Liver (tissue), 9 donors: ENCODE measurements around the gene HMG20B. TPM values are rescaled to one million over a fixed set of nuclear protein-coding genes. Genes with fewer than 3 reads are reported as not detected.
"Not testable (repeated sequence)": the region's sequence is repeated elsewhere in the genome, so short reads cannot be mapped to it uniquely, and the experiment has no call there.

Experiments
- DNase-seq: peaks from one replicate; pipeline ENCODE4 v3.0.0-alpha.2; 2017; ENCODE audit warnings: low spot score
- H3K27ac ChIP-seq, 2 donors: one replicate each; pipeline ENCODE4 v1.7.0; 2013; ENCODE audit warnings: inconsistent platforms in 2 of 2, low read length in 2 of 2, control low read depth in 1 of 2, low read depth in 1 of 2, mild to moderate bottlenecking in 1 of 2
- H3K27me3 ChIP-seq, 4 donors: one replicate each; pipeline versions ENCODE4 v1.6.1 to v1.7.0; 2013; ENCODE audit warnings: low read length in 3 of 4, inconsistent platforms in 1 of 4, mild to moderate bottlenecking in 1 of 4, moderate library complexity in 1 of 4; ENCODE audit not compliant: control insufficient read depth in 4 of 4, insufficient read depth in 4 of 4
- H3K36me3 ChIP-seq, 4 donors: one replicate each; pipeline versions ENCODE4 v1.6.1 to v1.7.0; 2013; ENCODE audit warnings: low read length in 3 of 4, mild to moderate bottlenecking in 3 of 4, low read depth in 1 of 4, moderate library complexity in 1 of 4; ENCODE audit not compliant: control insufficient read depth in 4 of 4, insufficient read depth in 3 of 4
- H3K4me1 ChIP-seq, 4 donors: one replicate each; pipeline versions ENCODE4 v1.6.1 to v1.7.0; 2013; ENCODE audit warnings: low read length in 3 of 4, mild to moderate bottlenecking in 3 of 4, moderate library complexity in 1 of 4; ENCODE audit not compliant: control insufficient read depth in 4 of 4, insufficient read depth in 4 of 4
- H3K4me3 ChIP-seq, 3 donors: one replicate each; pipeline versions ENCODE4 v1.6.1 to v1.7.0; 2013; ENCODE audit warnings: low read length in 3 of 3, control low read depth in 1 of 3, low read depth in 1 of 3, mild to moderate bottlenecking in 1 of 3
- H3K9ac ChIP-seq, 2 donors: one replicate each; pipeline ENCODE4 v1.7.0; 2013; ENCODE audit warnings: low read length in 2 of 2, mild to moderate bottlenecking in 2 of 2, moderate library complexity in 2 of 2, control low read depth in 1 of 2, low read depth in 1 of 2
- H3K9me3 ChIP-seq, 4 donors: one replicate each; pipeline versions ENCODE4 v1.6.1 to v1.7.0; 2013; ENCODE audit warnings: low read length in 3 of 4; ENCODE audit not compliant: control insufficient read depth in 4 of 4
- EGR1 ChIP-seq, 2 donors: IDR thresholded peaks; 2 replicates each; pipeline ENCODE4 v1.6.1; 2016 to 2018; ENCODE audit warnings: antibody characterized with exemption in 2 of 2, low read depth in 2 of 2
- FOXA1 ChIP-seq: IDR thresholded peaks from 2 replicates; pipeline ENCODE4 v1.6.1; 2016; ENCODE audit warnings: antibody characterized with exemption
- FOXA2 ChIP-seq: IDR thresholded peaks from 2 replicates; pipeline ENCODE4 v1.6.1; 2016; ENCODE audit warnings: antibody characterized with exemption
- GABPA ChIP-seq, 2 donors: IDR thresholded peaks in 1 of 2; conservative IDR thresholded peaks in 1 of 2; 2 replicates each; pipeline ENCODE4 v1.6.1; 2016; ENCODE audit warnings: antibody characterized with exemption in 2 of 2, mild to moderate bottlenecking in 1 of 2, moderate library complexity in 1 of 2
- HNF4A ChIP-seq, 2 donors: conservative IDR thresholded peaks; 2 replicates each; pipeline ENCODE4 v1.6.1; 2016; ENCODE audit warnings: antibody characterized with exemption in 2 of 2, mild to moderate bottlenecking in 2 of 2
- HNF4G ChIP-seq: IDR thresholded peaks from 2 replicates; pipeline ENCODE4 v1.6.1; 2016; ENCODE audit warnings: antibody characterized with exemption
- JUND ChIP-seq, 2 donors: IDR thresholded peaks; 2 replicates each; pipeline ENCODE4 v1.6.1; 2016; ENCODE audit warnings: antibody characterized with exemption in 2 of 2
- NR2F2 ChIP-seq: IDR thresholded peaks from 2 replicates; pipeline ENCODE4 v1.6.1; 2016; ENCODE audit warnings: antibody characterized with exemption
- RXRA ChIP-seq, 2 donors: IDR thresholded peaks; 2 replicates each; pipeline ENCODE4 v1.6.1; 2017 to 2018; ENCODE audit warnings: antibody characterized with exemption in 2 of 2, mild to moderate bottlenecking in 1 of 2
- SP1 ChIP-seq: IDR thresholded peaks from 2 replicates; pipeline ENCODE4 v1.6.1; 2018; ENCODE audit warnings: antibody characterized with exemption, mild to moderate bottlenecking
- YY1 ChIP-seq: IDR thresholded peaks from 2 replicates; pipeline ENCODE4 v1.6.1; 2016; ENCODE audit warnings: antibody characterized with exemption, mild to moderate bottlenecking
- WGBS: extraction: QIAGEN DNeasy Blood & Tissue Kit; methylation state at CpG from one replicate; pipeline ENCODE4 v1.1.7; 2013; 5-methylcytosine and 5-hydroxymethylcytosine counted together
- polyA plus RNA-seq, 2 donors: library from polyadenylated mRNA; stranded (reverse) in 1 of 2; unstranded in 1 of 2; fragments of 200-250 nt in 1 of 2; fragments of >200 nt in 1 of 2; fragmentation: Nextera tagmentation in 1 of 2; extraction: Ambion mirVana in 1 of 2; gene quantifications; one replicate each; pipeline versions ENCODE4 v1.2.1 to v1.2.3, GENCODE V29; 2013 to 2015
- total RNA-seq, 2 donors: library from RNA; depleted of rRNA; stranded (reverse); fragments of >200 nt; gene quantifications; one replicate each; pipeline ENCODE4 v1.2.3, GENCODE V29; 2014
- TF ChIP-seq, protein P1 (sequence below): IDR thresholded peaks from 2 replicates; pipeline ENCODE4 v1.6.1; 2016; ENCODE audit warnings: antibody characterized with exemption
- TF ChIP-seq, protein P2 (sequence below): IDR thresholded peaks from 2 replicates; pipeline ENCODE4 v1.6.1; 2016; ENCODE audit warnings: antibody characterized with exemption, mild to moderate bottlenecking
- TF ChIP-seq, protein P3 (sequence below): IDR thresholded peaks from 2 replicates; pipeline ENCODE4 v1.6.1; 2016; ENCODE audit warnings: antibody characterized with exemption
- donor health status: healthy.
- donor health status: healthy.
- donor health status: healthy.
- donor health status: healthy.
- donor health status: healthy.

Gene HMG20B
- total and polyA plus RNA-seq, 4 donors: 28.6 to 35.1 (median 30.5) TPM

DNA sequence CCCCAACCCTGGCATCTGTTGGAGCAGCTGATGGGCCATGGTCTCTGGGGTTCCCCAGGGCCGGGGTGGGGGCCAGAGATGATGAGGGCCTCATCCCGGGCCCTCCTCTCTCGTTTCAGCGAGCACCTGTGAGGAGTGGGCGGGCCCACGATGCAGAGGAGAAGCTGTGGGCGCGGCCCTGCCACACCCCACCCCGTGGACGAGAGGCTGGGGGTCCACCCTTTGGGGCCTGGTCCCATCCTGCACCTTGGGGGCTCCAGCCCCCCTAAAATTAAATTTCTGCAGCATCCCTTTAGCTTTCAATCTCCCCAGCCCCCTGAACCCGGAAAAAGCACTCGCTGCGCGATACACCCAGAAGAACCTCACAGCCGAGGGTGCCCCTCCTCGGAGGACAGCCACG is 5.6 kb downstream of the HMG20B start:
- TF ChIP-seq HNF4A (conservative IDR thresholded peaks at IDR 0.05) (no peak), EGR1 (IDR thresholded peaks at IDR 0.05; ENCODE audit: low read depth in 2 of 2) (no peak), FOXA1 (no peak), NR2F2 (no peak), GABPA (IDR thresholded peaks at IDR 0.05 in 1 of 2, conservative IDR thresholded peaks at IDR 0.05 in 1 of 2) (no peak), YY1 (no peak), RXRA (IDR thresholded peaks at IDR 0.05) (no peak), FOXA2 (no peak)
- TF ChIP-seq, protein P1, sequence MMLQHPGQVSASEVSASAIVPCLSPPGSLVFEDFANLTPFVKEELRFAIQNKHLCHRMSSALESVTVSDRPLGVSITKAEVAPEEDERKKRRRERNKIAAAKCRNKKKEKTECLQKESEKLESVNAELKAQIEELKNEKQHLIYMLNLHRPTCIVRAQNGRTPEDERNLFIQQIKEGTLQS: no peak
- TF ChIP-seq, protein P2, sequence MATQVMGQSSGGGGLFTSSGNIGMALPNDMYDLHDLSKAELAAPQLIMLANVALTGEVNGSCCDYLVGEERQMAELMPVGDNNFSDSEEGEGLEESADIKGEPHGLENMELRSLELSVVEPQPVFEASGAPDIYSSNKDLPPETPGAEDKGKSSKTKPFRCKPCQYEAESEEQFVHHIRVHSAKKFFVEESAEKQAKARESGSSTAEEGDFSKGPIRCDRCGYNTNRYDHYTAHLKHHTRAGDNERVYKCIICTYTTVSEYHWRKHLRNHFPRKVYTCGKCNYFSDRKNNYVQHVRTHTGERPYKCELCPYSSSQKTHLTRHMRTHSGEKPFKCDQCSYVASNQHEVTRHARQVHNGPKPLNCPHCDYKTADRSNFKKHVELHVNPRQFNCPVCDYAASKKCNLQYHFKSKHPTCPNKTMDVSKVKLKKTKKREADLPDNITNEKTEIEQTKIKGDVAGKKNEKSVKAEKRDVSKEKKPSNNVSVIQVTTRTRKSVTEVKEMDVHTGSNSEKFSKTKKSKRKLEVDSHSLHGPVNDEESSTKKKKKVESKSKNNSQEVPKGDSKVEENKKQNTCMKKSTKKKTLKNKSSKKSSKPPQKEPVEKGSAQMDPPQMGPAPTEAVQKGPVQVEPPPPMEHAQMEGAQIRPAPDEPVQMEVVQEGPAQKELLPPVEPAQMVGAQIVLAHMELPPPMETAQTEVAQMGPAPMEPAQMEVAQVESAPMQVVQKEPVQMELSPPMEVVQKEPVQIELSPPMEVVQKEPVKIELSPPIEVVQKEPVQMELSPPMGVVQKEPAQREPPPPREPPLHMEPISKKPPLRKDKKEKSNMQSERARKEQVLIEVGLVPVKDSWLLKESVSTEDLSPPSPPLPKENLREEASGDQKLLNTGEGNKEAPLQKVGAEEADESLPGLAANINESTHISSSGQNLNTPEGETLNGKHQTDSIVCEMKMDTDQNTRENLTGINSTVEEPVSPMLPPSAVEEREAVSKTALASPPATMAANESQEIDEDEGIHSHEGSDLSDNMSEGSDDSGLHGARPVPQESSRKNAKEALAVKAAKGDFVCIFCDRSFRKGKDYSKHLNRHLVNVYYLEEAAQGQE: no peak
- TF ChIP-seq, protein P3, sequence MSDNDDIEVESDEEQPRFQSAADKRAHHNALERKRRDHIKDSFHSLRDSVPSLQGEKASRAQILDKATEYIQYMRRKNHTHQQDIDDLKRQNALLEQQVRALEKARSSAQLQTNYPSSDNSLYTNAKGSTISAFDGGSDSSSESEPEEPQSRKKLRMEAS: no peak
- WGBS: 87% methylated on average over 17 of the region's 17 CpGs
- Histone ChIP-seq H3K4me1 (peaks cover 0 to 5% (median 2%) of the 10 kb centered on the region in 4 donors), H3K9me3 (no peaks in the 10 kb centered on the region), H3K9ac (no peak overlapping the region), H3K4me3 (no peak overlapping the region), H3K27ac (no peak overlapping the region), H3K36me3 (peaks cover 0 to 2% (median 0%) of the 10 kb centered on the region in 4 donors), H3K27me3 (no peaks in the 10 kb centered on the region)
- no peak for DNase-seq

DNA sequence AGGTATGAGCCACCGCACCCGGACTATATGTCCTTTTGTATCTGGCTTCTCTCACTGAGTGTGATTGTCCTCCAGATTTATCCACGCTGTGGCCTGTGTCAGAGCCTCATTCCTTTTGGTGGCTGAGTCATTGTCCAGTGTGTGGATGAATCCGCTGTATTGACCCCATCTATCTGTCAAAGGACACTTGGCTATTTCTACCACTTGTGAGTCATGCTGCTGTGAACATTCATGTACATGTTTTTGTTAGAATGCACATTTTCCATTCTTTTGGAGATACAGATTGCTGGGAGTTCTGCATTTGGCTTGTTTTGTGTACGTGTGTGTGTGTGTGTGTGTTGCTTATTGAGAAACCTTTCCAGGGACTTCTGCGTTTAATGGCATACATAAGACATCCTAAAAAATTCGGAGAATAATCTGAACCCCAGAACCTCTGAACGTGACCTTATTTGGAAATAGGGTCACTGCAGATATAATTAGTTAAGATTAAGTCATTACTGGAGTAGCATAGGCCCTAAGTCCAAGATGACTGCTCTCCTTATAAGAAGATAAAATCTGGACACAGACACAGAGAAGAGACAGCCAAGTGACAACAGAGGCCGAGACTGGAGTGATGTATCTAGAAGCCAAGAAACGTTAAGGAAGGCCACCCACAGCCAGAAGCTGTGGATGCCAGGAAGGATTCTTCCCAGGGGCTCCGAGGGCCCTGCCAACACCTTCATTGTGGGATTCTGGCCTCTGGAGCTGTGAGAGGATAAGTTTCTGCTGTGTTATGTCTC is 7.6 kb downstream of the HMG20B start:
- H3K9me3 ChIP-seq: no peaks in the 10 kb centered on the region
- H3K36me3 ChIP-seq: peaks cover 0 to under 1% (median 0%) of the 10 kb centered on the region in 4 donors
- H3K9ac ChIP-seq: no peak overlapping the region
- H3K27ac ChIP-seq: peak overlapping the region; percentile 33 to 50
- H3K4me3 ChIP-seq: no peak overlapping the region
- TF ChIP-seq HNF4G (no peak), JUND (IDR thresholded peaks at IDR 0.05) (peak; percentile 86), SP1 (peak; percentile 21), RXRA (IDR thresholded peaks at IDR 0.05) (peak; percentile 24 to 71), NR2F2 (peak; percentile 61), YY1 (no peak)
- H3K4me1 ChIP-seq: no peaks in the 10 kb centered on the region
- 69% methylated on average over 11 of the region's 11 CpGs for WGBS
- no peaks in the 10 kb centered on the region for H3K27me3 ChIP-seq
- no peak for DNase-seq

- DNase-seq, H3K36me3 ChIP-seq, H3K27ac ChIP-seq, H3K9me3 ChIP-seq, H3K4me1 ChIP-seq, H3K9ac ChIP-seq, H3K4me3 ChIP-seq, H3K27me3 ChIP-seq: not testable (repeated sequence)
- WGBS: 85% methylated on average over 4 of the region's 4 CpGs
Observed at GRCh38 chr19:3581792-3582191, 9.0 kb downstream of the HMG20B start.

DNA sequence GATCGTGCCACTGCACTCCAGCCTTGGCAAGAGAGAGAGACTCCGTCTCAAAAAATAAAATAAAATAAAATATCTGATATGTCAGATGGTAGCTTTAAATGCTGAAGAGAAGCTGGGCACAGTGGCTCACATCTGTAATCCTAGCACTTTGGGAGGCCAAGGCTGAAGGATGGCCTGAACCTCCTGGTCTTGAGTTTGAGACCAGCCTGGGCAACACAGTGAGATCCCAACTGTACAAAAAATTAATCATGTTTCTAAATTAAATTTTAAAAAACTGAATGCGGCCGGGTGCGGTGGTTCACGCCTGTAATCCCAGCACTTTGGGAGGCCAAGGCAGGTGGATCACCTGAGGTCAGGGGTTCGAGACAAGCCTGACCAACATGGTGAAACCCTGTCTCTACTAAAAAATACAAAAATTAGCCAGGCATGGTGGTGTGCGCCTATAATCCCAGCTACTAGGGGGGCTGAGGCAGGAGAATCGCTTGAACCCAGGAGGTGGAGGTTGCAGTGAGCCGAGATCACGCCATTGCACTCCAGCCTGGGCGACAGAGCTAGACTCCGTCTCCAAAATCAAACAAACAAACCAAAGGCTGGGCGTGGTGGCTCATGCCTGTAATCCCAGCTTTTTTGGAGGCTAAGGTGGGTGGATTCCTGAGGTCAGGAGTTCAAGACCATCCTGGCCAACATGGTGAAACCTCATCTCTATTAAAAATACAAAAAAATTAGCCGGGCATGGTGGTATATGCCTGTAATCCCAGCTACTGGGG is 11.5 kb downstream of the HMG20B start:
- not testable (repeated sequence) for H3K27me3 ChIP-seq, H3K27ac ChIP-seq, H3K9me3 ChIP-seq, H3K4me1 ChIP-seq, H3K36me3 ChIP-seq, H3K4me3 ChIP-seq, H3K9ac ChIP-seq, DNase-seq
- WGBS: 84% methylated on average over 15 of the region's 15 CpGs
